WTC11 (cell line): ENCODE results near the gene NHSL2.

Experiments used
- EMX1 ChIP-seq: fragments of 250-450 bp; sonication (Bioruptor Pico); IDR thresholded peaks from 2 replicates; pipeline ENCODE4 v1.8.0; 2021; ENCODE audit warnings: mild to moderate bottlenecking
- NFE2L1 ChIP-seq: sonication (generic); formaldehyde crosslinking; IDR thresholded peaks from 2 replicates; pipeline ENCODE4 v1.8.1; 2023; ENCODE audit warnings: missing genetic modification reagents
- ZNF423 ChIP-seq: fragments of 250-450 bp; sonication (Bioruptor Pico); IDR thresholded peaks from 2 replicates; pipeline ENCODE4 v2.1.2; 2022; ENCODE audit warnings: mild to moderate bottlenecking, moderate library complexity
- TF ChIP-seq, protein P1 (sequence below): sonication (generic); formaldehyde crosslinking; IDR thresholded peaks from 2 replicates; pipeline ENCODE4 v1.8.1; 2022; ENCODE audit warnings: missing genetic modification reagents, borderline replicate concordance
- TF ChIP-seq, protein P2 (sequence below): fragments of 200-600 bp; IDR thresholded peaks from 2 replicates; pipeline ENCODE4 v1.8.0; 2022; ENCODE audit warnings: antibody characterized with exemption
- TF ChIP-seq, protein P3 (sequence below): sonication (generic); formaldehyde crosslinking; IDR thresholded peaks from 2 replicates; pipeline ENCODE4 v1.8.1; 2023; ENCODE audit warnings: mild to moderate bottlenecking, missing genetic modification reagents
- TF ChIP-seq, protein P4 (sequence below): sonication (generic); formaldehyde crosslinking; IDR thresholded peaks from 2 replicates; pipeline ENCODE4 v1.8.1; 2023; ENCODE audit warnings: mild to moderate bottlenecking, missing genetic modification reagents

DNA sequence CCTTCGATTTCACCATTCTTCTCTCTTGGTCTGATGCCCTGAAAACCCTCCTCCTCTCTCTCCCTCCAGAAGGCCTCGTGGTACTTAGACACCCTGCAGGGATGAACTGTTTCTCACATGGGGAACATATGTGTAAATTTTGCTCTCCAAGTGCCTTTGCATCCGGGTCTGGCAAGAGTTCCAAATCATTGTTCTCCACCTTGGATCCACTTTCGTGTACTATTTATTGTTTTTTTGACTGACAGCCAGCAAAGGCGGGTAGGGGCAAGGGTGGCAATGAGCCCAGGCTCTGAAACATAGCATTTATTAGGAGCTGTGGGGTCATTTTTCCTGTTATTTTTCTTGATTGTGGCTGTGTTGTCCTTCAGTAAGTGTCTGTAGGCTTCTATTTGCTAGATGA is 139.4 kb downstream of the NHSL2 start:
- TF ChIP-seq, protein P1, sequence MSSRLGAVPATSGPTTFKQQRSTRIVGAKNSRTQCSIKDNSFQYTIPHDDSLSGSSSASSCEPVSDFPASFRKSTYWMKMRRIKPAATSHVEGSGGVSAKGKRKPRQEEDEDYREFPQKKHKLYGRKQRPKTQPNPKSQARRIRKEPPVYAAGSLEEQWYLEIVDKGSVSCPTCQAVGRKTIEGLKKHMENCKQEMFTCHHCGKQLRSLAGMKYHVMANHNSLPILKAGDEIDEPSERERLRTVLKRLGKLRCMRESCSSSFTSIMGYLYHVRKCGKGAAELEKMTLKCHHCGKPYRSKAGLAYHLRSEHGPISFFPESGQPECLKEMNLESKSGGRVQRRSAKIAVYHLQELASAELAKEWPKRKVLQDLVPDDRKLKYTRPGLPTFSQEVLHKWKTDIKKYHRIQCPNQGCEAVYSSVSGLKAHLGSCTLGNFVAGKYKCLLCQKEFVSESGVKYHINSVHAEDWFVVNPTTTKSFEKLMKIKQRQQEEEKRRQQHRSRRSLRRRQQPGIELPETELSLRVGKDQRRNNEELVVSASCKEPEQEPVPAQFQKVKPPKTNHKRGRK, result no peak
- TF ChIP-seq, protein P2, sequence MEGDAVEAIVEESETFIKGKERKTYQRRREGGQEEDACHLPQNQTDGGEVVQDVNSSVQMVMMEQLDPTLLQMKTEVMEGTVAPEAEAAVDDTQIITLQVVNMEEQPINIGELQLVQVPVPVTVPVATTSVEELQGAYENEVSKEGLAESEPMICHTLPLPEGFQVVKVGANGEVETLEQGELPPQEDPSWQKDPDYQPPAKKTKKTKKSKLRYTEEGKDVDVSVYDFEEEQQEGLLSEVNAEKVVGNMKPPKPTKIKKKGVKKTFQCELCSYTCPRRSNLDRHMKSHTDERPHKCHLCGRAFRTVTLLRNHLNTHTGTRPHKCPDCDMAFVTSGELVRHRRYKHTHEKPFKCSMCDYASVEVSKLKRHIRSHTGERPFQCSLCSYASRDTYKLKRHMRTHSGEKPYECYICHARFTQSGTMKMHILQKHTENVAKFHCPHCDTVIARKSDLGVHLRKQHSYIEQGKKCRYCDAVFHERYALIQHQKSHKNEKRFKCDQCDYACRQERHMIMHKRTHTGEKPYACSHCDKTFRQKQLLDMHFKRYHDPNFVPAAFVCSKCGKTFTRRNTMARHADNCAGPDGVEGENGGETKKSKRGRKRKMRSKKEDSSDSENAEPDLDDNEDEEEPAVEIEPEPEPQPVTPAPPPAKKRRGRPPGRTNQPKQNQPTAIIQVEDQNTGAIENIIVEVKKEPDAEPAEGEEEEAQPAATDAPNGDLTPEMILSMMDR, result no peak
- TF ChIP-seq EMX1 (CRISPR knock-in tag), result no peak
- no peak for TF ChIP-seq ZNF423
- no peak for TF ChIP-seq NFE2L1 (CRISPR knock-in tag)
- TF ChIP-seq, protein P3, sequence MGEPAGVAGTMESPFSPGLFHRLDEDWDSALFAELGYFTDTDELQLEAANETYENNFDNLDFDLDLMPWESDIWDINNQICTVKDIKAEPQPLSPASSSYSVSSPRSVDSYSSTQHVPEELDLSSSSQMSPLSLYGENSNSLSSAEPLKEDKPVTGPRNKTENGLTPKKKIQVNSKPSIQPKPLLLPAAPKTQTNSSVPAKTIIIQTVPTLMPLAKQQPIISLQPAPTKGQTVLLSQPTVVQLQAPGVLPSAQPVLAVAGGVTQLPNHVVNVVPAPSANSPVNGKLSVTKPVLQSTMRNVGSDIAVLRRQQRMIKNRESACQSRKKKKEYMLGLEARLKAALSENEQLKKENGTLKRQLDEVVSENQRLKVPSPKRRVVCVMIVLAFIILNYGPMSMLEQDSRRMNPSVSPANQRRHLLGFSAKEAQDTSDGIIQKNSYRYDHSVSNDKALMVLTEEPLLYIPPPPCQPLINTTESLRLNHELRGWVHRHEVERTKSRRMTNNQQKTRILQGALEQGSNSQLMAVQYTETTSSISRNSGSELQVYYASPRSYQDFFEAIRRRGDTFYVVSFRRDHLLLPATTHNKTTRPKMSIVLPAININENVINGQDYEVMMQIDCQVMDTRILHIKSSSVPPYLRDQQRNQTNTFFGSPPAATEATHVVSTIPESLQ (CRISPR knock-in tag), result no peak
- TF ChIP-seq, protein P4, sequence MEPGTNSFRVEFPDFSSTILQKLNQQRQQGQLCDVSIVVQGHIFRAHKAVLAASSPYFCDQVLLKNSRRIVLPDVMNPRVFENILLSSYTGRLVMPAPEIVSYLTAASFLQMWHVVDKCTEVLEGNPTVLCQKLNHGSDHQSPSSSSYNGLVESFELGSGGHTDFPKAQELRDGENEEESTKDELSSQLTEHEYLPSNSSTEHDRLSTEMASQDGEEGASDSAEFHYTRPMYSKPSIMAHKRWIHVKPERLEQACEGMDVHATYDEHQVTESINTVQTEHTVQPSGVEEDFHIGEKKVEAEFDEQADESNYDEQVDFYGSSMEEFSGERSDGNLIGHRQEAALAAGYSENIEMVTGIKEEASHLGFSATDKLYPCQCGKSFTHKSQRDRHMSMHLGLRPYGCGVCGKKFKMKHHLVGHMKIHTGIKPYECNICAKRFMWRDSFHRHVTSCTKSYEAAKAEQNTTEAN (CRISPR knock-in tag), result no peak
